GM19455 (cell line): ENCODE data around the gene IL17RB.
A peak's percentile ranks its signal among the peaks of the same experiment; 100 is the strongest.

Experiments used
- ATAC-seq: cut with Tn5 transposase; IDR thresholded peaks from one replicate; pipeline ENCODE4 v1.9.1; 2021; ENCODE audit not compliant: unreplicated experiment

IL17RB gene

GRCh38 chr3:53846134-53846850, at the start of gene IL17RB, which contains the start of gene CHDH:
TSS of gene IL17RB (plus strand) at chr3:53846568. CDS start at chr3:53846589, 21 bp downstream.
TSS of gene CHDH (minus strand) at chr3:53846419. CDS start at chr3:53824008, 22,411 bp downstream.
- ATAC-seq: peak; percentile 43

- ATAC-seq: no peak
Observed at GRCh38 chr3:53798144-53798543, 48.2 kb upstream of the IL17RB start.

- no peak for ATAC-seq
Observed at GRCh38 chr3:53799338-53799865, 47.0 kb upstream of the IL17RB start.

GRCh38 chr3:53800041-53800906, 46.1 kb upstream of the IL17RB start:
- no peak for ATAC-seq

GRCh38 chr3:53801319-53801718, 45.0 kb upstream of the IL17RB start:
- no peak for ATAC-seq

- ATAC-seq: no peak
Observed at GRCh38 chr3:53802256-53802880, 44.0 kb upstream of the IL17RB start.

GRCh38 chr3:53803124-53803815, 43.1 kb upstream of the IL17RB start:
- no peak for ATAC-seq

- no peak for ATAC-seq
Observed at GRCh38 chr3:53803816-53804695, 42.3 kb upstream of the IL17RB start.

- no peak for ATAC-seq
Observed at GRCh38 chr3:53804697-53805462, 41.5 kb upstream of the IL17RB start.

- ATAC-seq: no peak
Observed at GRCh38 chr3:53805463-53806159, 40.8 kb upstream of the IL17RB start.

- no peak for ATAC-seq
Observed at GRCh38 chr3:53806182-53807116, 39.9 kb upstream of the IL17RB start.

GRCh38 chr3:53807117-53807810, 39.1 kb upstream of the IL17RB start:
- ATAC-seq: no peak

- ATAC-seq: no peak
Observed at GRCh38 chr3:53808496-53808895, 37.9 kb upstream of the IL17RB start.

- no peak for ATAC-seq
Observed at GRCh38 chr3:53809267-53809666, 37.1 kb upstream of the IL17RB start.

- ATAC-seq: no peak
Observed at GRCh38 chr3:53809764-53810400, 36.5 kb upstream of the IL17RB start.
